Peyer's patch (tissue), 4 donors: Measurements from ENCODE around the gene DONSON. TPM values are rescaled to one million over a fixed set of nuclear protein-coding genes. Genes with fewer than 3 reads are reported as not detected.

Experiments used
- DNase-seq, 3 donors: peaks; one replicate each; pipeline ENCODE4 v3.0.0-alpha.2; 2017 to 2019
- H3K27ac ChIP-seq, 4 donors: fragments of 200-600 bp; sonication (generic); one replicate each; pipeline ENCODE4 v1.5.1; 2016 to 2019
- H3K27me3 ChIP-seq, 2 donors: fragments of 200-600 bp; sonication (generic); one replicate each; pipeline ENCODE4 v1.5.1; 2019
- H3K36me3 ChIP-seq, 3 donors: fragments of 200-600 bp; sonication (generic); one replicate each; pipeline ENCODE4 v1.5.1; 2016 to 2019
- H3K4me1 ChIP-seq, 4 donors: fragments of 200-600 bp; sonication (generic); one replicate each; pipeline ENCODE4 v1.5.1; 2016 to 2019
- H3K4me3 ChIP-seq, 4 donors: fragments of 200-600 bp; sonication (generic); 1 replicate in 3 of 4; 2 replicates in 1 of 4; pipeline ENCODE4 v1.5.1; 2016 to 2019; ENCODE audit warnings: mild to moderate bottlenecking in 1 of 4
- H3K9me3 ChIP-seq, 4 donors: fragments of 200-600 bp; sonication (generic); one replicate each; pipeline ENCODE4 v1.5.1; 2016 to 2019; ENCODE audit warnings: mild to moderate bottlenecking in 1 of 4
- POLR2A ChIP-seq, 2 donors: fragments of 450-650 bp; IDR thresholded peaks; one replicate each; pipeline ENCODE4 v1.5.1; 2017; ENCODE audit warnings: antibody characterized with exemption in 2 of 2, mild to moderate bottlenecking in 2 of 2, moderate library complexity in 2 of 2
- total RNA-seq, 4 donors: library from RNA; depleted of rRNA; stranded (reverse); fragments of >200 nt; gene quantifications; one replicate each; pipeline ENCODE4 v1.1.0, GENCODE V29; 2016
- TF ChIP-seq, protein P1 (sequence below), 6 experiments: fragments of 450-650 bp in 4 of 6; fragments of 200-600 bp in 2 of 6; sonication (generic) in 1 of 6; IDR thresholded peaks; one replicate each; pipeline ENCODE4 v1.5.1; 2017 to 2019; ENCODE audit warnings: antibody characterized with exemption in 6 of 6, mild to moderate bottlenecking in 3 of 6, moderate library complexity in 1 of 6

Gene DONSON
- total RNA-seq, 4 donors from 2014 or later: 9.2 to 26.3 (median 10.7) TPM

DNA sequence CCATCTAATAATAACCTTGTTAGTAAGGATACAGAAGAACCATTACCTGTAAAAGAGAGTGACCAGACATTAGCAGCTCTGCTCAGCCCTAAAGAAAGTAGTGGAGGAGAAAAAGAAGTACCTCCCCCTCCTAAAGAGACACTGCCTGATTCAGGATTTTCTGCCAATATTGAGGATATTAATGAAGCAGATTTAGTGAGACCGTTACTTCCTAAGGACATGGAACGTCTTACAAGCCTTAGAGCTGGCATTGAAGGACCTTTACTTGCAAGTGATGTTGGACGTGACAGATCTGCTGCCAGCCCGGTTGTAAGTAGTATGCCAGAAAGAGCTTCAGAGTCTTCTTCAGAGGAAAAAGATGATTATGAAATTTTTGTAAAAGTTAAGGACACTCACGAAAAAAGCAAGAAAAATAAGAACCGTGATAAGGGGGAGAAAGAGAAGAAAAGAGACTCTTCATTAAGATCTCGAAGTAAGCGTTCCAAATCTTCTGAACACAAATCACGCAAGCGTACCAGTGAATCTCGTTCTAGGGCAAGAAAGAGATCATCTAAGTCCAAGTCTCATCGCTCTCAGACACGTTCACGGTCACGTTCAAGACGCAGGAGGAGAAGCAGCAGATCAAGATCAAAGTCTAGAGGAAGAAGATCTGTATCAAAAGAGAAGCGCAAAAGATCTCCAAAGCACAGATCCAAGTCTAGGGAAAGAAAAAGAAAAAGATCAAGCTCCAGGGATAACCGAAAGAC is 34.1 kb downstream of the DONSON start:
- H3K36me3 ChIP-seq: peaks cover 0 to 95% (median 0%) of the 10 kb centered on the region in 3 donors
- H3K27me3 ChIP-seq: no peaks in the 10 kb centered on the region
- H3K27ac ChIP-seq: no peak overlapping the region
- DNase-seq: no peak
- peaks cover 0 to 8% (median 0%) of the 10 kb centered on the region in 4 donors for H3K4me1 ChIP-seq
- H3K9me3 ChIP-seq: no peaks in the 10 kb centered on the region
- TF ChIP-seq POLR2A (IDR thresholded peaks at IDR 0.05): no peak
- TF ChIP-seq, protein P1, sequence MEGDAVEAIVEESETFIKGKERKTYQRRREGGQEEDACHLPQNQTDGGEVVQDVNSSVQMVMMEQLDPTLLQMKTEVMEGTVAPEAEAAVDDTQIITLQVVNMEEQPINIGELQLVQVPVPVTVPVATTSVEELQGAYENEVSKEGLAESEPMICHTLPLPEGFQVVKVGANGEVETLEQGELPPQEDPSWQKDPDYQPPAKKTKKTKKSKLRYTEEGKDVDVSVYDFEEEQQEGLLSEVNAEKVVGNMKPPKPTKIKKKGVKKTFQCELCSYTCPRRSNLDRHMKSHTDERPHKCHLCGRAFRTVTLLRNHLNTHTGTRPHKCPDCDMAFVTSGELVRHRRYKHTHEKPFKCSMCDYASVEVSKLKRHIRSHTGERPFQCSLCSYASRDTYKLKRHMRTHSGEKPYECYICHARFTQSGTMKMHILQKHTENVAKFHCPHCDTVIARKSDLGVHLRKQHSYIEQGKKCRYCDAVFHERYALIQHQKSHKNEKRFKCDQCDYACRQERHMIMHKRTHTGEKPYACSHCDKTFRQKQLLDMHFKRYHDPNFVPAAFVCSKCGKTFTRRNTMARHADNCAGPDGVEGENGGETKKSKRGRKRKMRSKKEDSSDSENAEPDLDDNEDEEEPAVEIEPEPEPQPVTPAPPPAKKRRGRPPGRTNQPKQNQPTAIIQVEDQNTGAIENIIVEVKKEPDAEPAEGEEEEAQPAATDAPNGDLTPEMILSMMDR (IDR thresholded peaks at IDR 0.05): no peak
- no peak overlapping the region for H3K4me3 ChIP-seq

DNA sequence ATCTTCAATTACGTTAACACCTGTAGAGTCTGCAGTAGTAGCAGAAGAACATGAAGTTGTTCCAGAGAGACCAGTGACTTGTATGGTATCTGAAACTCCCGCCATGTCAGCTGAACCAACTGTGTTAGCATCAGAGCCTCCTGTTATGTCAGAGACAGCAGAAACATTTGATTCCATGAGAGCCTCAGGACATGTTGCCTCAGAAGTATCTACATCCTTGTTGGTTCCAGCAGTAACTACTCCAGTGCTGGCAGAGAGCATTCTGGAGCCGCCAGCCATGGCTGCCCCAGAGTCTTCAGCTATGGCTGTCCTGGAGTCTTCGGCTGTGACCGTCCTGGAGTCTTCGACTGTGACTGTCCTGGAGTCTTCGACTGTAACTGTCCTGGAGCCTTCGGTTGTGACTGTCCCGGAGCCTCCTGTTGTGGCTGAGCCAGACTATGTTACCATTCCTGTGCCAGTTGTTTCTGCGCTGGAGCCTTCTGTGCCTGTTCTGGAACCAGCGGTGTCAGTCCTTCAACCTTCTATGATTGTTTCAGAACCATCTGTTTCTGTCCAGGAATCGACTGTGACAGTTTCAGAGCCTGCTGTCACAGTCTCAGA is 35.4 kb downstream of the DONSON start:
- H3K36me3 ChIP-seq: peaks cover 0 to 94% (median 0%) of the 10 kb centered on the region in 3 donors
- peaks cover 0 to 8% (median 0%) of the 10 kb centered on the region in 4 donors for H3K4me1 ChIP-seq
- no peaks in the 10 kb centered on the region for H3K9me3 ChIP-seq
- DNase-seq: no peak
- no peaks in the 10 kb centered on the region for H3K27me3 ChIP-seq
- no peak for TF ChIP-seq POLR2A (IDR thresholded peaks at IDR 0.05)
- TF ChIP-seq, protein P1 (IDR thresholded peaks at IDR 0.05): no peak
- no peak overlapping the region for H3K4me3 ChIP-seq
- H3K27ac ChIP-seq: no peak overlapping the region

DNA sequence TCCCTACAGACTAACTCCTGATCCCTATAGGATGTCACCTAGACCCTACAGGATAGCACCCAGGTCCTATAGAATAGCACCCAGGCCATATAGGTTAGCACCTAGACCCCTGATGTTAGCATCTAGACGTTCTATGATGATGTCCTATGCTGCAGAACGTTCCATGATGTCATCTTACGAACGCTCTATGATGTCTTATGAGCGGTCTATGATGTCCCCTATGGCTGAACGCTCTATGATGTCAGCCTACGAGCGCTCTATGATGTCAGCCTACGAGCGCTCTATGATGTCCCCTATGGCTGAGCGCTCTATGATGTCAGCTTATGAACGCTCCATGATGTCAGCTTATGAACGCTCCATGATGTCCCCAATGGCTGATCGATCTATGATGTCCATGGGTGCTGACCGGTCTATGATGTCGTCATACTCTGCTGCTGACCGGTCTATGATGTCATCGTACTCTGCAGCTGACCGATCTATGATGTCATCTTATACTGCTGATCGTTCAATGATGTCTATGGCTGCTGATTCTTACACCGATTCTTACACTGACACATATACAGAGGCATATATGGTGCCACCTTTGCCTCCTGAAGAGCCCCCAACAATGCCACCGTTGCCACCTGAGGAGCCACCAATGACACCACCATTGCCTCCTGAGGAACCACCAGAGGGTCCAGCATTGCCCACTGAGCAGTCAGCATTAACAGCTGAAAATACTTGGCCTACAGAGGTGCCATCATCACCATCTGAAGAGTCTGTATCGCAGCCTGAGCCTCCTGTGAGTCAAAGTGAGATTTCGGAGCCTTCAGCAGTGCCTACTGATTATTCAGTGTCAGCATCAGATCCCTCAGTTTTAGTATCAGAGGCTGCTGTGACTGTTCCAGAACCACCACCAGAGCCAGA is 36.1 kb downstream of the DONSON start:
- Histone ChIP-seq H3K27me3 (no peaks in the 10 kb centered on the region), H3K27ac (no peak overlapping the region), H3K4me1 (peaks cover 0 to 8% (median 0%) of the 10 kb centered on the region in 4 donors), H3K4me3 (no peak overlapping the region), H3K9me3 (no peaks in the 10 kb centered on the region), H3K36me3 (peaks cover 0 to 92% (median 0%) of the 10 kb centered on the region in 3 donors)
- no peak for TF ChIP-seq POLR2A (IDR thresholded peaks at IDR 0.05)
- TF ChIP-seq, protein P1 (IDR thresholded peaks at IDR 0.05): no peak
- no peak for DNase-seq

DNA sequence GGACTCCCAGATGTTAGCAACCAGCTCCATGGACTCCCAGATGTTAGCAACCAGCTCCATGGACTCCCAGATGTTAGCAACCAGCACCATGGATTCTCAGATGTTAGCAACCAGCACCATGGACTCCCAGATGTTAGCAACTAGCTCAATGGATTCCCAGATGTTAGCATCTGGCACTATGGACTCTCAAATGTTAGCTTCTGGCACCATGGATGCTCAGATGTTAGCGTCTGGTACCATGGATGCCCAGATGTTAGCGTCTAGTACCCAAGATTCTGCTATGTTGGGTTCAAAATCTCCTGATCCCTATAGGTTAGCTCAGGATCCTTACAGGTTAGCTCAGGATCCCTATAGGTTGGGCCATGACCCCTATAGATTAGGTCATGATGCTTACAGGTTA is 36.8 kb downstream of the DONSON start:
- peaks cover 0 to 12% (median 0%) of the 10 kb centered on the region in 4 donors for H3K4me1 ChIP-seq
- TF ChIP-seq, protein P1 (IDR thresholded peaks at IDR 0.05): no peak
- no peak for TF ChIP-seq POLR2A (IDR thresholded peaks at IDR 0.05)
- no peak for DNase-seq
- no peaks in the 10 kb centered on the region for H3K27me3 ChIP-seq
- no peak overlapping the region for H3K4me3 ChIP-seq
- peaks cover 0 to 92% (median 0%) of the 10 kb centered on the region in 3 donors for H3K36me3 ChIP-seq
- H3K9me3 ChIP-seq: no peaks in the 10 kb centered on the region
- no peak overlapping the region for H3K27ac ChIP-seq
